ENCODE results near the gene PMS1. TPM values are rescaled to one million over a fixed set of nuclear protein-coding genes. Genes with fewer than 3 reads are reported as not detected.

PMS1 gene
- total RNA-seq, 1 experiment from 2014 or later: 46.5 TPM

- POLR2A ChIA-PET (ENCODE audit: low non-redundant PET): interaction anchor here (0.5 kb wide), 1 partner anchor 9 kb away, joined by 4 read pairs; no protein-coding TSS in a partner anchor
- no peak for DNase-seq (ENCODE audit: low spot score)
- Histone ChIP-seq H3K4me1 (ENCODE audit: insufficient read depth, low read length, poor library complexity, severe bottlenecking) (peaks cover 4% of the 10 kb centered on the region), H3K9me3 (ENCODE audit: low read depth, low read length, poor library complexity, severe bottlenecking) (no peaks in the 10 kb centered on the region), H3K4me3 (ENCODE audit: low read depth, low read length, poor library complexity, severe bottlenecking) (no peak overlapping the region), H3K36me3 (ENCODE audit: insufficient read depth, low read length, poor library complexity, severe bottlenecking) (peaks cover 40% of the 10 kb centered on the region), H3K27ac (ENCODE audit: low read depth, low read length, poor library complexity, severe bottlenecking) (no peak overlapping the region), H3K27me3 (replicated peaks; ENCODE audit: insufficient read depth, low read depth, low read length, poor library complexity) (no peaks in the 10 kb centered on the region)
- CTCF ChIA-PET: no interaction called here
- TF ChIP-seq EZH2 (IDR thresholded peaks at IDR 0.05; ENCODE audit: borderline replicate concordance, low read depth, low read length, poor library complexity, severe bottlenecking) (no peak), CTCF (conservative IDR thresholded peaks at IDR 0.05; ENCODE audit: low read depth, low read length) (no peak)
- BruUV-seq (replicated peaks): no TSS peak
- intact Hi-C loops (cut with micrococcal nuclease; ENCODE audit: unreplicated experiment): loop anchor here (5.0 to 10.0 kb wide), 2 partner anchors 273 to 515 kb away; partner anchors contain the start of gene HIBCH
These were observed 15.3 kb downstream of the PMS1 start for GRCh38 chr2:189799531-189799930.

- Histone ChIP-seq H3K27me3 (replicated peaks; ENCODE audit: insufficient read depth, low read depth, low read length, poor library complexity) (no peaks in the 10 kb centered on the region), H3K4me1 (ENCODE audit: insufficient read depth, low read length, poor library complexity, severe bottlenecking) (peaks cover 4% of the 10 kb centered on the region), H3K27ac (ENCODE audit: low read depth, low read length, poor library complexity, severe bottlenecking) (no peak overlapping the region), H3K9me3 (ENCODE audit: low read depth, low read length, poor library complexity, severe bottlenecking) (no peaks in the 10 kb centered on the region), H3K36me3 (ENCODE audit: insufficient read depth, low read length, poor library complexity, severe bottlenecking) (peaks cover 28% of the 10 kb centered on the region), H3K4me3 (ENCODE audit: low read depth, low read length, poor library complexity, severe bottlenecking) (no peak overlapping the region)
- intact Hi-C loops (cut with micrococcal nuclease; ENCODE audit: unreplicated experiment): no loop called here
- BruUV-seq (replicated peaks): no TSS peak
- TF ChIP-seq EZH2 (IDR thresholded peaks at IDR 0.05; ENCODE audit: borderline replicate concordance, low read depth, low read length, poor library complexity, severe bottlenecking) (no peak), CTCF (conservative IDR thresholded peaks at IDR 0.05; ENCODE audit: low read depth, low read length) (no peak)
- ChIA-PET CTCF (no interaction called here), POLR2A (ENCODE audit: low non-redundant PET) (no interaction called here)
- no peak for DNase-seq (ENCODE audit: low spot score)
These were observed 18.2 kb downstream of the PMS1 start for GRCh38 chr2:189802396-189802912.

- BruUV-seq (replicated peaks): no TSS peak
- intact Hi-C loops (cut with micrococcal nuclease; ENCODE audit: unreplicated experiment): no loop called here
- no peaks in the 10 kb centered on the region for H3K9me3 ChIP-seq (ENCODE audit: low read depth, low read length, poor library complexity, severe bottlenecking)
- H3K27me3 ChIP-seq (replicated peaks; ENCODE audit: insufficient read depth, low read depth, low read length, poor library complexity): no peaks in the 10 kb centered on the region
- POLR2A ChIA-PET (ENCODE audit: low non-redundant PET): no interaction called here
- H3K4me1 ChIP-seq (ENCODE audit: insufficient read depth, low read length, poor library complexity, severe bottlenecking): peaks cover 4% of the 10 kb centered on the region
- no peak for TF ChIP-seq CTCF (conservative IDR thresholded peaks at IDR 0.05; ENCODE audit: low read depth, low read length)
- no peak for TF ChIP-seq EZH2 (IDR thresholded peaks at IDR 0.05; ENCODE audit: borderline replicate concordance, low read depth, low read length, poor library complexity, severe bottlenecking)
- DNase-seq (ENCODE audit: low spot score): no peak
- H3K4me3 ChIP-seq (ENCODE audit: low read depth, low read length, poor library complexity, severe bottlenecking): no peak overlapping the region
- peaks cover 32% of the 10 kb centered on the region for H3K36me3 ChIP-seq (ENCODE audit: insufficient read depth, low read length, poor library complexity, severe bottlenecking)
- no peak overlapping the region for H3K27ac ChIP-seq (ENCODE audit: low read depth, low read length, poor library complexity, severe bottlenecking)
- CTCF ChIA-PET: no interaction called here
These were observed 19.2 kb downstream of the PMS1 start for GRCh38 chr2:189803431-189803830.

Measured in A673 (cell line).